ENCODE data around the gene MYO7A. TPM values are rescaled to one million over a fixed set of nuclear protein-coding genes. Genes with fewer than 3 reads are reported as not detected.

Gene MYO7A
- total RNA-seq, result 0.16 and 0.90 TPM in 2 replicates

GRCh38 chr11:77127920-77128691 lies at the start of gene MYO7A:
Gene MYO7A (plus strand): TSS chr11:77128246. CDS start chr11:77130635, 2,389 bp downstream.

DNA sequence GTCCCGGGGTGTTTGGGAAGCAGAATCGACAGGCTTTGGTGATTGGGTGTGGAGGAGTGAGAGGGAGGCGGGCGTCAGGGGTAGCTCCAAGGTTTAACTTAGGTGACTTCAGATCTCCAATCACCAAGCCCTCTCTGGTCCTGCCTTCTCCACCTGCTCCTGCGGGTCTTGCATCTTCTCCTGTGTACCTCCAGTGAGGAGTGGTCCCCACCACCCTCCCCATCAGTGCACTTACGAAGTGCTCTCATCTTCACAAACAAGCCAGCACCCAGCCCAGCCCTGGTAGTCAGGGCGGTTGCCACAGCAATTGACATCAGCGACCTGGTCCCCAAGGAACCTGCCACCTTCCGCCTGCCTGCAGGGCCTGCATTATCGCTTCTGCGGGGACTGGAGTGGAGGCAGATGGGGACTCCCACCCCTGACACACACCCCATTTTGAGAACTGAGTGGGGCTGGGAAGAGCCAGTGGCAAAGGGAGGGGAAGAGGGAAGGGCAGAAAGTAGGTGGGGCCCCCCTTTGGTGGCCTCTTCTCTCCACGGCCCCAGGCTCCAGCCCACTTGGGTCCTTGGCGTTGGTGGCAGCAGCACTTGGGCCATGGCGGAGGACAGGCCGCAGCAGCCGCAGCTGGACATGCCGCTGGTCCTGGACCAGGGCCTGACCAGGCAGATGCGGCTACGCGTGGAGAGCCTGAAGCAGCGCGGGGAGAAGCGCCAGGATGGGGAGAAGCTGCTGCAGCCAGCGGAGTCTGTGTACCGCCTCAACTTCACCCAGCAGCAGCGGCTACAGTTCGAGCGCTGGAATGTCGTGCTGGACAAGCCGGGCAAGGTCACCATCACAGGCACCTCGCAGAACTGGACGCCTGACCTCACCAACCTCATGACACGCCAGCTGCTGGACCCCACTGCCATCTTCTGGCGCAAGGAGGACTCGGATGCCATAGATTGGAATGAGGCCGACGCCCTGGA lies 25.5 kb upstream of the MYO7A start, which contains the start of gene OMP:
Gene OMP (plus strand): TSS at position 595 of the 965 bp plus-strand sequence. CDS start 0 bp downstream, at position 595.

Other genes starting within 250 kb of the MYO7A start
- not detected in 2 replicates for gene B3GNT6, start 93.8 kb upstream of the MYO7A start, total RNA-seq
- 19.0 and 27.5 TPM in 2 replicates for gene CAPN5, start 61.3 kb upstream of the MYO7A start, total RNA-seq
- gene OMP, start 25.4 kb upstream of the MYO7A start, total RNA-seq, result not detected in 2 replicates
- gene GDPD4, start 173.4 kb downstream of the MYO7A start, total RNA-seq, result not detected in 2 replicates

Measured in cardiac atrium fibroblast (primary cell).